Dermis blood vessel endothelial cell (primary cell): Measurements from ENCODE around the gene SMIM44. TPM values are rescaled to one million over a fixed set of nuclear protein-coding genes. Genes with fewer than 3 reads are reported as not detected.

Experiments
- DNase-seq: peaks from one replicate; pipeline ENCODE4 v3.0.0; 2010
- total RNA-seq: library from RNA; depleted of rRNA; stranded (reverse); fragments of >200 nt; gene quantifications from 2 replicates; pipeline ENCODE4 v1.2.3, GENCODE V29; 2014

The SMIM44 gene
- total RNA-seq, 1 donor from 2014 or later: not detected

DNA sequence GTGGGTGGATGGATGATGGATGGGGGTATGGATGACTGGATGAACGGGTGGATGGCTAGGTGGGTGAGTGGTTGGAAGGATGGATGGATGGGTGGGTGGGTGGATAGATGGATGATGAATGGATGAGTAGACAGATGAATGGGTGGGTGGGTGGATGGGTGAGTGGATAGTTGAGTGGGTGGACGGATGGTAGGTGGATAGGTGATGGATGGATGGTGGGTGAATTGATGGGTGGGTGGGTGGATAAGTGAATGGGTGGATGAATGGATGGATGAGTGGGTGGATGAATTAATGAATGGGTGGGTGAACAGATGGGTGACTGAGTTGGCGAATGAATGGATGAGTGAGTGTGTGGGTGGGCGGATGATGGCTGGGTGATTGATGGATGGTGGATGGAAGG, 7.8 kb downstream of the SMIM44 start:
- no peak for DNase-seq

DNA sequence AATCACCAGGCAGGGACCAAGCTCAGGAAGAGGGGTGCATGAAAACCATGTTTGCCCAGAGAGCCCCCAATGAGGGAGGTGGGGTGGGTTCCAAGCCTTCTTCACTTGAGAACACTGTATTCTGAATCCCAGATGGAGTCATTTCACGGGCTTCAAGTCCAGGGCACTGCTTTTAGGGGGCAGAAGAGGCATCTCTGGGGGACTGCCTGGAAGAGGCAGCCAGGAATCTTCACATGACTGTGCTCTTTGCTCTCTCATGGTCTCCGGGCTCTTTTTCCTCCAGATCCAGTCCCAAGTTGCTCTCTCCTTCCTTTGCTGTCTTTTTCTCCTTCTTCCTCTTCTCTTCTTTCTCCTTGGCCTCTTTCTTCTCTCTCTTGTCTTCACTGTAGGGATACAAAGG, 8.6 kb downstream of the SMIM44 start:
- DNase-seq: no peak

- DNase-seq: no peak
These were observed 9.2 kb downstream of the SMIM44 start for GRCh38 chr19:3474010-3474409.

DNA sequence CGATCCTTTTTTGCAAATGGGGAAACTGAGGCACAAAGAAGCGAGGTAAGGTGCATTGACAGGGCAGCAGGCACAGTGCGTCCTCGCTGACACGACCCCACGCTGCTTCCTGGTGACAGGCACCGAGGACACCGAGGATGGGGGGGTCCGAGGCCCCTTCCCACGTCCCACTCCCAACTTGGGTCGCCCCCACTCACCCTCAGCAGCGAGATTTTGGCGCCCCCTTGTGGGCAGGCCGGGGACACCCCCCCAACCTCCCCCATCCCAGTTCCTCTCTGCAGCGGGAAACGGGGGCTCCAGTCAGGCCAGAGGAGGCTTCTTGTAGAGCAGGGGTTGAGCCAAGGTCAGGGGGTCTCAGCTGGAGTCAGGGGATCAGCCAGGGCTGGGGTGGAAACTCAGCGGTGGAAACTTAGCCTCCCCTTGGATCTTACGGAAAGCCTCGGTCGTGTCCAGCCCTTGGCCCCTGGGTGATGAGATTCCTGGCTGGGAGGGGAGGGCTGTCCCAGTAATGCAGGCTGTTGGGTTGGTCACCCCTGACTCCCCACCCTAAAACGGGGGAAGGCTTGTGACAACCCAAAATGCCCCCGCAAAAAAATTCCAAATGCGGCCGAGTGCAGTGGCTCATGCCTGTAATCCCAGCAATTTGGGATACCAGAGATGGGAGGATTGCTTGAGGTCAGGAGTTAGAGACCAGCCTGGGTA, 11.1 kb downstream of the SMIM44 start:
- DNase-seq: peak; percentile 52

DNA sequence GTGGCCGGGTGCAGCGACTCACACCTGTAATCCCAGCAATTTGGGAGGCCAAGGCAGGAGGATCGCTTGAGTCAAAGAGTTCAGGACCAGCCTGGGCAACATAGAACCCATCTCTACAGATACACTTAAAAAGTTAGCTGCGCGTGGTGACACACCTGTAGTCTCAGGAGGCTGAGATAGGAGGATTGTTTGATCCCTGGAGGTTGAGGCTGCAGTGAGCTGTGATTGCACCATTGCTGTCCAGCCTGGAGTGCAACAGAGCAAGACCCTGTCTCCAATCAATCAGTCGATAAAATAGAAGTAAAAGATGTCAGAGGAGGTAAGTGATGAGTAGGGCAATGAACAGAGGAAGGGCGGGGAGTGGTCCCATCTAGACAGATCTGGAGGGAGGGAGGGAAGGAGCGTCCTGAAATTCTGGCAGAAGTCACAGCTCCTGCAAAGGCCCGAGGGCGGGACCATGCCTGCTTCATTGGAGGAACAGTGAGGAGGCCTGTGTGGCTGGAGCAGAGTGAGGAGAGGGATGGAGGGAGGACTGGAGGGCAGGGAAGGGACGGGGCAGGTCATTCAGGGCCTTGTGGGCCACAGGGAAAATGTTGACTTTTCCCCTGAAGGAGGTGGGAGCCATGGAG, 12.6 kb downstream of the SMIM44 start:
- DNase-seq: no peak

- no peak for DNase-seq
These were observed 13.4 kb downstream of the SMIM44 start for GRCh38 chr19:3469638-3470499.

GRCh38 chr19:3468211-3468610, 15.0 kb downstream of the SMIM44 start:
- DNase-seq: no peak

- DNase-seq: no peak
These were observed 15.6 kb downstream of the SMIM44 start for GRCh38 chr19:3467437-3468198.

DNA sequence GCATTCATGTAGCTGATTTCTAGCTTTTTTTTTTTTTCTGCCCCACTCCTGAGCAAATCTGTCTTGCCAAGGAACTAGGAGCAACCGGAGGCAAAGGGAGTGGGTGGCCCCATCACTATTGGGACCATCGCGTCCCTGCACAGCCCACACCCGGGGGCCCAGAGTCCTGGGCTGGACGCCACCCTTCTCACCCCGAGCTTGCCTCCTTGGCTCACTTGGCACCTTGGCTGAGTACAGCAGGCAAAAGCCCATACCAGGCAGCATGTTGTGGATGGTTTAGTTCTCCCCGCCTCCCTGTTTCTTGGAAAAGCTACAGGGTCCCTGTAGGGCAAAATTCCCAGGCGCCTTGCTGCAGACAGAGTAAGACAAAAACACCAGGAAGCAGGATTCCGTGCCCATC, 16.6 kb downstream of the SMIM44 start:
- DNase-seq: no peak

GRCh38 chr19:3465552-3465951, 17.7 kb downstream of the SMIM44 start:
- no peak for DNase-seq

- no peak for DNase-seq
These were observed 18.5 kb downstream of the SMIM44 start for GRCh38 chr19:3464587-3465235.

GRCh38 chr19:3463714-3464586, 19.3 kb downstream of the SMIM44 start:
- DNase-seq: no peak

DNA sequence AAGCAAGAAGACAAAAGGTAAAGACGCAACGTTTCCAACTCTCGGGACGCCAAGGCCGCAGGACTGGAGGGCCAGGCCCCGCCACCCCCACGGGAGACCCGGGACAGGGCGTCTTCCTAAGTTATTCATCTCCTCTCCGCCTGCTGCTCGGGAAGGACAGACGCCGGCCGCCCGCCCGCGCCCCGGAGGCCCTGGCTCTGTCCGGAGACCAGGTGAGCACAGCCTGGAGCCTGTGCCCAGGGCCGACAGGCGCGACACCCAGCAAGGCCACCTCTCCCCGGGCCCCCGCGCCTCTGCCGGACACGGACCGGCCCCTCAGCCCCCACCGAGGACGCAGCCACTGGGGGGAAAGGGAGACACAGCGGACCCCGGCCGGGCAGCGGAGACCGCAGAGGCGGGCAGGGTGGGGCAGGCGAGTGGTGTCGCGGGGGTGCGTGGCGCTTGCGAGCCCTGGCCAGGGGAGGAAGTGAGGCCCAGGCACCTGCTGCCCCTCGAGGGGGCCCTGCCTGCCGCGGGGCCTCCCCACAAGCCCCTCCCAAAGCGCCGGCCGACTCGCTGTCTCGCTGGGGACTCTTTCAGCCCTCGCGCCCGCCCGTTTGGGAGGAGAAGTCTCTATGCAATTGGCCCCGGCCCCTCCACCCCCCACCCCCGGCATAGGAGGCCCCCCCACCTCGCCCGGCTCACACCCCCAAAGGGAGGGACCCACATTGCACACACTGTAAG, 20.1 kb downstream of the SMIM44 start:
- no peak for DNase-seq

DNA sequence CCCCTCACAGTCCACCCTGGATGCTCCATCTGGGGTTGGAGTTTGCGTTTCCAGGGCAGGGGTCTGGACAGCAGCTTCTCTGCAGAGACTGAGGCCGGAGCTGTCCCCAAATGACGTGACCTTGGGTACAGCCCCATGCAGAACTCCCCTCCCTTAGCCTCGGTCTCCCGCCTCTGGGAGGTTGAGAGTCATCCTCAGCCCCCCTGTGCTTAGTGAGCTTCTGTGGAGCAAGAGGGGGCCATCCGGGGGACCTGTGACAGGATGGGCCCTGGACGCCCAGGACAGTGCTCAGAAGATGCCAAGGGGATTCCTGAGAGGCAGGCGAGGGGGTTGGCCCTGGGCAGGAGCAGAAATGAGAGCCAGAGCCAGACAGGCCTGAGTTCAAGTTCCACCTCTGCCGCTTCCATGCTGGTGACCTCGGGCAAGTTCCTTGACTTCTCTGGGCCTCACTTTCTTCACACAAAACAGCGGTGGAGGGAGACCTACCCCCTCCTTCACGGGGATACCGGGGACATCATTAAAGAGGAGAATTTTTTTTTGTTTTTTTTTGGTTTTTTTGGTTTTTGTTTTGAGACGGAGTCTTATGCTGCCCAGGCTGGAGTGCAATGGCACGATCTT, 23.2 kb downstream of the SMIM44 start:
- no peak for DNase-seq

DNA sequence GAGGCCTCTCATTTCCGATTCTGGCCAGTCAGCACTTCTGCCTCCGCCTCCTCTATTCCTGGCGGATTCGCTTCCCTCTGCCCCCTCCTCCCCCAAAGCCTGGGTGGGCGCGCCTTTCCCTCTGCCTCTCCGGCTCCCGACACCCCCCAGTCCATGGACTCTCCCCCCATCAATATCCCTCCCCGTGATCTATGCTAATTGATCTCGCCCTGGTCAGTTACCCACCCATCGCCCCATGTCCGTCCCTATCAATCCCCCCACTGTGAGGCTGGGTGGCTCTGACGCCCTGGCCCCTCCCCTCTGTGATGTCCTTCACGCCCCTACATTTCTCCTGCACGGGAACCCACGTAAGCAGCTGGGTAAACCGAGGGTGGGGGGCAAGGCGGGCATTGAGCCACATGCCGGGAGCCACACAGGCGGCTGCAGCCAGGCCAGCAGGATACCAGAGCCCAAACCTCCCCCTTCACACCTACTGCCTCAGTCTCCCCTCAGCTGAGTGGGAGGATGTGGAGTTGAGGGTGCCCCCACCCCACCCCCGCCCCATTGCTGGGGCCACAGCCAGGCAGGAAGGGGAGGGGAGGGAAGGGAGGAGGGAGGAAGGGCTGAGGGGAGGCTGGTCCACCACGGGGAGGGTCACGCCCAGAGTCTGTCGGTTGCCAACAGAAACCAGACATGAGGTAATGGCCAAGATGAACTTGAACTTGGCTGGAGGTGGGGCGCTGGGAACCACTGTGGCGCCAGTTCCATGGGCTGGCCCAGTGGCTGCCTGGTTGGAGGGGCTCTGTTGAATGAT, 24.0 kb downstream of the SMIM44 start:
- peak; percentile 93 for DNase-seq

DNA sequence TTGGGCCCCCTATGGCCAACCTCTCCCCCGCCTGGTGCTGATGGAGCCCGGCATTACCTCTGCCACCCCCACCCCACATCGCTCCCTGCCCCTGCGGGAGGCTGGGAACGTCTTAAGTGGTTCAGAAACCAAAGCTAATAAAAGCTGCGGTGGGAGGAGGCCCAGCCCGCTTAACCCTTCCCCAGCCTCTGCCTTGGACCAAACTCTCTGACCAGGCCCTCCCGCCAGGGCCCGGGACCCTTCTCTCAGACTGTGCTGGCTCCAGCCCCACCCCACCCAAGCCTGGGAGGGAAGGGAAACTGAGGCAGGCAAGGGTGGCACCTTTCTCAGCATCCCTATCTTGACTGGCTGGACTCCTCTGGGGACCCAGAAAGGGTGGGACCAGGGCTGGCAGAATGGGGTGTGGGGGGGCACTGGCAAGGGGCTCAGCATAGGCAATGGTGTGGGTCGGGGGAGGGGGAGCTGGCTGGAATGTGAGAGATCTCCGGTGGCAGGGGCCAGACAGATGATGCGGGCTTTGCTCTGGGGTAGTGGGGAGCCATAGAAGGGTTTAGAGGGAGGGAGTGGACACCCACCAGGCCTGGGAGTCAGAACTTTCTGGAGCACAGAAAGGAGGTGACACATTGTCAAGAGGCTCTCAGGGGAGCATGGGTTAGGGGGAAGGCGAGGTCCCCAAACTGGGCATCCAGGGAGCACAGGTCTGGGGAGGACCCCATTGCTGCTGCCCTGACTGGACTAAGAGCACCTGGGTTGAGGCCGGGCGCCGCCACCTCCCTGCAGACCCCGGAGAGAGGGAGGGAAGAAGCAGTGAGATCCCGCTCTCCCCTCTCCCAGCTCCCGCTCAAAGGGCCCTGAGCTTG, 24.8 kb downstream of the SMIM44 start:
- peak; percentile 17 for DNase-seq

- no peak for DNase-seq
These were observed 25.6 kb downstream of the SMIM44 start for GRCh38 chr19:3457528-3458228.
